WTC11 (cell line): ENCODE results near the gene MEIS1. TPM values are rescaled to one million over a fixed set of nuclear protein-coding genes. Genes with fewer than 3 reads are reported as not detected.

Source experiments
- ATAC-seq: fragments of 200-7000 bp; cut with Tn5 transposase; 2 replicates; pipeline ENCODE4 v1.10.0; 2021; ENCODE audit warnings: mild to moderate bottlenecking, moderate library complexity
- CTCF ChIA-PET: fragments of 300-600 bp; sonication (Branson Sonifier 250); formaldehyde crosslinking; loops from one replicate; lab custom pipeline; 2021; ENCODE audit warnings: antibody characterized with exemption; lab: Charles Lee
- POLR2A ChIA-PET: fragments of 350-600 bp; sonication (Branson Sonifier 250); formaldehyde crosslinking; loops from one replicate; lab custom pipeline; 2021; ENCODE audit warnings: antibody characterized with exemption; lab: Charles Lee
- DNase-seq: peaks from one replicate; pipeline ENCODE4 v3.0.0; 2021; ENCODE audit warnings: low spot score
- H3K27ac Mint-ChIP-seq: 2 replicates; pipeline ENCODE4 v1.8.0; 2021; ENCODE audit warnings: mixed read lengths
- H3K27me3 Mint-ChIP-seq: 2 replicates; pipeline ENCODE4 v1.8.0; 2021; ENCODE audit warnings: low read depth, mild to moderate bottlenecking, moderate library complexity, mixed read lengths
- H3K36me3 Mint-ChIP-seq: 2 replicates; pipeline ENCODE4 v1.8.0; 2021; ENCODE audit warnings: mixed read lengths
- H3K4me1 Mint-ChIP-seq: 2 replicates; pipeline ENCODE4 v1.8.0; 2022; ENCODE audit warnings: mixed read lengths
- H3K4me3 Mint-ChIP-seq: 2 replicates; pipeline ENCODE4 v1.8.0; 2021; ENCODE audit warnings: mild to moderate bottlenecking, moderate library complexity, mixed read lengths
- H3K9me3 Mint-ChIP-seq: 2 replicates; pipeline ENCODE4 v1.8.0; 2021; ENCODE audit warnings: mixed read lengths
- CBFB ChIP-seq: sonication (generic); formaldehyde crosslinking; IDR thresholded peaks from 2 replicates; pipeline ENCODE4 v1.8.1; 2022; ENCODE audit warnings: mild to moderate bottlenecking, low read depth, missing genetic modification reagents
- FOXK1 ChIP-seq: sonication (generic); formaldehyde crosslinking; IDR thresholded peaks from 2 replicates; pipeline ENCODE4 v1.8.0; 2022; ENCODE audit warnings: mild to moderate bottlenecking, moderate library complexity, missing genetic modification reagents
- GABPB1 ChIP-seq: sonication (generic); formaldehyde crosslinking; IDR thresholded peaks from 2 replicates; pipeline ENCODE4 v1.8.1; 2023; ENCODE audit warnings: mild to moderate bottlenecking, missing genetic modification reagents
- GTF2I ChIP-seq: fragments of 250-450 bp; sonication (Bioruptor Pico); conservative IDR thresholded peaks from 2 replicates; pipeline ENCODE4 v1.4.0; 2021; ENCODE audit warnings: mild to moderate bottlenecking
- IRF2 ChIP-seq: sonication (generic); formaldehyde crosslinking; IDR thresholded peaks from 2 replicates; pipeline ENCODE4 v1.8.0; 2022; ENCODE audit warnings: low read depth, missing genetic modification reagents, borderline replicate concordance
- SMAD3 ChIP-seq: sonication (generic); formaldehyde crosslinking; IDR thresholded peaks from 2 replicates; pipeline ENCODE4 v1.8.0; 2022; ENCODE audit warnings: missing genetic modification reagents, mild to moderate bottlenecking, borderline replicate concordance
- TEAD4 ChIP-seq: sonication (generic); formaldehyde crosslinking; IDR thresholded peaks from 2 replicates; pipeline ENCODE4 v1.8.0; 2022; ENCODE audit warnings: mild to moderate bottlenecking, missing genetic modification reagents
- ZBTB21 ChIP-seq: sonication (generic); formaldehyde crosslinking; IDR thresholded peaks from 2 replicates; pipeline ENCODE4 v1.8.1; 2023; ENCODE audit warnings: mild to moderate bottlenecking, missing genetic modification reagents, borderline replicate concordance
- ZNF263 ChIP-seq: sonication (generic); formaldehyde crosslinking; IDR thresholded peaks from 2 replicates; pipeline ENCODE4 v1.8.1; 2022; ENCODE audit warnings: low read depth, mild to moderate bottlenecking, moderate library complexity, missing genetic modification reagents
- ZNF416 ChIP-seq: fragments of 250-450 bp; sonication (Bioruptor Pico); IDR thresholded peaks from 2 replicates; pipeline ENCODE4 v1.9.0; 2021; ENCODE audit warnings: mild to moderate bottlenecking, inconsistent platforms
- ZNF671 ChIP-seq: fragments of 250-450 bp; sonication (Bioruptor Pico); IDR thresholded peaks from 2 replicates; pipeline ENCODE4 v1.8.0; 2021; ENCODE audit warnings: mild to moderate bottlenecking
- total RNA-seq: library from RNA; stranded (reverse); gene quantifications from 3 replicates; pipeline ENCODE4 v1.2.3, GENCODE V29; 2021
- TF ChIP-seq, protein P1 (sequence below): sonication (generic); formaldehyde crosslinking; IDR thresholded peaks from 2 replicates; pipeline ENCODE4 v1.8.1; 2023; ENCODE audit warnings: mild to moderate bottlenecking, moderate library complexity, missing genetic modification reagents
- TF ChIP-seq, protein P2 (sequence below): sonication (generic); formaldehyde crosslinking; conservative IDR thresholded peaks from 2 replicates; pipeline ENCODE4 v1.8.1; 2023; ENCODE audit warnings: mild to moderate bottlenecking, low read depth, missing genetic modification reagents, moderate library complexity
- TF ChIP-seq, protein P3 (sequence below): sonication (generic); formaldehyde crosslinking; IDR thresholded peaks from 2 replicates; pipeline ENCODE4 v1.8.1; 2023; ENCODE audit warnings: mild to moderate bottlenecking, missing genetic modification reagents, moderate library complexity
- TF ChIP-seq, protein P4 (sequence below): sonication (generic); formaldehyde crosslinking; IDR thresholded peaks from 2 replicates; pipeline ENCODE4 v1.8.0; 2022; ENCODE audit warnings: mild to moderate bottlenecking, missing genetic modification reagents
- TF ChIP-seq, protein P5 (sequence below): sonication (generic); formaldehyde crosslinking; IDR thresholded peaks from 2 replicates; pipeline ENCODE4 v1.8.1; 2023; ENCODE audit warnings: mild to moderate bottlenecking, missing genetic modification reagents
- TF ChIP-seq, protein P6 (sequence below): sonication (generic); formaldehyde crosslinking; IDR thresholded peaks from 2 replicates; pipeline ENCODE4 v1.8.0; 2023; ENCODE audit warnings: missing genetic modification reagents, mild to moderate bottlenecking, borderline replicate concordance
- TF ChIP-seq, protein P7 (sequence below): sonication (generic); formaldehyde crosslinking; IDR thresholded peaks from 2 replicates; pipeline ENCODE4 v1.8.1; 2022; ENCODE audit warnings: missing genetic modification reagents, borderline replicate concordance
- TF ChIP-seq, protein P8 (sequence below): sonication (generic); formaldehyde crosslinking; IDR thresholded peaks from 2 replicates; pipeline ENCODE4 v1.8.1; 2022; ENCODE audit warnings: low read depth, mild to moderate bottlenecking, moderate library complexity, missing genetic modification reagents, borderline replicate concordance

Gene MEIS1
- total RNA-seq, 1 experiment from 2014 or later: 0.48 TPM

DNA sequence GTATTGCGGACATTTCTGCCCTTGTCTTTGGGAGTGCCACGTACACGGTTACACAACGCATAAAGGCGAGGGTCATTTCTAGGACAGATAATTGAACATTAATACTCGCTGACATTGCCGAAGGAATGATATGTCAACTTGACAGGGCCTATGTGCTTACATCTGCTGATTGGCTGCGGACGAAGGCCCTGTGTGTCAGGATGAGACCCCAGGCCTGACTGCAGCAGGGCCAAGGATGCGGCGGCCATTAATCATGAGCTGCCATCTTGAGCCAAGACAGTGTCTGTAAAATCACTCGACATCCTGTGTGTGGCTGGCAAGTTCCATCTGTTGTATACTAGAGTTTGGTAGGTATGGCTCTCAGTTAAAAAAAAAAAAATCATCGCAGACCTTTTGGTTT, 96.6 kb downstream of the MEIS1 start:
- no peak overlapping the region for H3K4me3 Mint-ChIP-seq
- H3K36me3 Mint-ChIP-seq: no peaks in the 10 kb centered on the region
- TF ChIP-seq ZNF671: no peak
- TF ChIP-seq, protein P1, sequence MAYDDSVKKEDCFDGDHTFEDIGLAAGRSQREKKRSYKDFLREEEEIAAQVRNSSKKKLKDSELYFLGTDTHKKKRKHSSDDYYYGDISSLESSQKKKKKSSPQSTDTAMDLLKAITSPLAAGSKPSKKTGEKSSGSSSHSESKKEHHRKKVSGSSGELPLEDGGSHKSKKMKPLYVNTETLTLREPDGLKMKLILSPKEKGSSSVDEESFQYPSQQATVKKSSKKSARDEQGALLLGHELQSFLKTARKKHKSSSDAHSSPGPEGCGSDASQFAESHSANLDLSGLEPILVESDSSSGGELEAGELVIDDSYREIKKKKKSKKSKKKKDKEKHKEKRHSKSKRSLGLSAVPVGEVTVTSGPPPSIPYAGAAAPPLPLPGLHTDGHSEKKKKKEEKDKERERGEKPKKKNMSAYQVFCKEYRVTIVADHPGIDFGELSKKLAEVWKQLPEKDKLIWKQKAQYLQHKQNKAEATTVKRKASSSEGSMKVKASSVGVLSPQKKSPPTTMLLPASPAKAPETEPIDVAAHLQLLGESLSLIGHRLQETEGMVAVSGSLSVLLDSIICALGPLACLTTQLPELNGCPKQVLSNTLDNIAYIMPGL (CRISPR knock-in tag): no peak
- TF ChIP-seq, protein P2, sequence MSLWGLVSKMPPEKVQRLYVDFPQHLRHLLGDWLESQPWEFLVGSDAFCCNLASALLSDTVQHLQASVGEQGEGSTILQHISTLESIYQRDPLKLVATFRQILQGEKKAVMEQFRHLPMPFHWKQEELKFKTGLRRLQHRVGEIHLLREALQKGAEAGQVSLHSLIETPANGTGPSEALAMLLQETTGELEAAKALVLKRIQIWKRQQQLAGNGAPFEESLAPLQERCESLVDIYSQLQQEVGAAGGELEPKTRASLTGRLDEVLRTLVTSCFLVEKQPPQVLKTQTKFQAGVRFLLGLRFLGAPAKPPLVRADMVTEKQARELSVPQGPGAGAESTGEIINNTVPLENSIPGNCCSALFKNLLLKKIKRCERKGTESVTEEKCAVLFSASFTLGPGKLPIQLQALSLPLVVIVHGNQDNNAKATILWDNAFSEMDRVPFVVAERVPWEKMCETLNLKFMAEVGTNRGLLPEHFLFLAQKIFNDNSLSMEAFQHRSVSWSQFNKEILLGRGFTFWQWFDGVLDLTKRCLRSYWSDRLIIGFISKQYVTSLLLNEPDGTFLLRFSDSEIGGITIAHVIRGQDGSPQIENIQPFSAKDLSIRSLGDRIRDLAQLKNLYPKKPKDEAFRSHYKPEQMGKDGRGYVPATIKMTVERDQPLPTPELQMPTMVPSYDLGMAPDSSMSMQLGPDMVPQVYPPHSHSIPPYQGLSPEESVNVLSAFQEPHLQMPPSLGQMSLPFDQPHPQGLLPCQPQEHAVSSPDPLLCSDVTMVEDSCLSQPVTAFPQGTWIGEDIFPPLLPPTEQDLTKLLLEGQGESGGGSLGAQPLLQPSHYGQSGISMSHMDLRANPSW (CRISPR knock-in tag): no peak
- TF ChIP-seq, protein P3, sequence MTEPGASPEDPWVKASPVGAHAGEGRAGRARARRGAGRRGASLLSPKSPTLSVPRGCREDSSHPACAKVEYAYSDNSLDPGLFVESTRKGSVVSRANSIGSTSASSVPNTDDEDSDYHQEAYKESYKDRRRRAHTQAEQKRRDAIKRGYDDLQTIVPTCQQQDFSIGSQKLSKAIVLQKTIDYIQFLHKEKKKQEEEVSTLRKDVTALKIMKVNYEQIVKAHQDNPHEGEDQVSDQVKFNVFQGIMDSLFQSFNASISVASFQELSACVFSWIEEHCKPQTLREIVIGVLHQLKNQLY (CRISPR knock-in tag): no peak
- TF ChIP-seq IRF2 (CRISPR knock-in tag): no peak
- TF ChIP-seq, protein P4, sequence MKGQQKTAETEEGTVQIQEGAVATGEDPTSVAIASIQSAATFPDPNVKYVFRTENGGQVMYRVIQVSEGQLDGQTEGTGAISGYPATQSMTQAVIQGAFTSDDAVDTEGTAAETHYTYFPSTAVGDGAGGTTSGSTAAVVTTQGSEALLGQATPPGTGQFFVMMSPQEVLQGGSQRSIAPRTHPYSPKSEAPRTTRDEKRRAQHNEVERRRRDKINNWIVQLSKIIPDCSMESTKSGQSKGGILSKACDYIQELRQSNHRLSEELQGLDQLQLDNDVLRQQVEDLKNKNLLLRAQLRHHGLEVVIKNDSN (CRISPR knock-in tag): no peak
- TF ChIP-seq GABPB1 (CRISPR knock-in tag): no peak
- H3K27me3 Mint-ChIP-seq: no peaks in the 10 kb centered on the region
- CTCF ChIA-PET: no interaction called here
- POLR2A ChIA-PET: interaction anchor here (0.7 kb wide), 1 partner anchor 11 kb away, joined by 3 read pairs; no protein-coding TSS in a partner anchor
- ATAC-seq: no peak
- no peak for DNase-seq
- H3K4me1 Mint-ChIP-seq: peaks cover 13% of the 10 kb centered on the region
- H3K9me3 Mint-ChIP-seq: no peaks in the 10 kb centered on the region
- no peak overlapping the region for H3K27ac Mint-ChIP-seq

DNA sequence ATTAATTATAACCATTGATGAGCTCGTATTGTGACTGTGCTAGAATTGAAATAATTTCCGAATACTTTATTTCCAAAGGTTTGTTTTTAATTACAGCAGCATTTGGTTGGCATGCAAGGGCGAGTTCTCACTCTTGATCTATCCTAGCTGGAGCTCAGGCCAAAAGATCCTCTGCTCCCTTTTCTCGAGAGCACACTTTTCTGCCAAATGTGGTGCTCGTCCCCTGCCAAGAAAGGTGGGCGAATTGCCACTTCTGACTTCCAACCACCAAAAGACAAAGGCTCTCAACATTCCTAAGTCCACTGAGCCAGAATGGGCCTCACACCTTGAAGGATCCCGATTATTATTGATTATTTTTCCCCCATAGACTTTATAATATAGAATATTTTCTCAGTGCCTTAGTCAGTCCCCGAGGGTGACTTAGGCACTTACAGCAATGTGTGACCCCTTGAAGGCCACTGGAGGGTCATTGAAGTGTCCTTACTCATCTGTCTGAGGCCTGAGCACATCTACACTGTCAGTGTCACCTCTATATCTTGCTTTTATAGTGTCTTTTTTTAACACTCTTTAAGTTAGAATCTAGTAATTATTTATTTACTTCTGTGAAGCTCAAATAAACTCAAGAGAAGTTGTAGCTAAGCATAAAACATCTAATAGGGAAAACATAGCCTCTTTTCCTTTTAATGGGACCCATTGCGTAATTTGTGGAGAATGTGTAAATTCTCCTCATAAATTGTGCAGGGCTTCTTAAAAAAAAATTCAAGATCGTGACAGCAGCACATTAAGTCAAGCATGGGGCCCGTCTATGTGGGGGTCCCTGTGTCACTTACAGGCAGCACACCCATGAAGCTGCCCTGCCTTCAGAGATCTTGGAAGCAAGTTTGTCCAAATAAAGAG, 98.3 kb downstream of the MEIS1 start:
- no peaks in the 10 kb centered on the region for H3K27me3 Mint-ChIP-seq
- ChIA-PET CTCF (no interaction called here), POLR2A (no interaction called here)
- H3K36me3 Mint-ChIP-seq: no peaks in the 10 kb centered on the region
- TF ChIP-seq, protein P5, sequence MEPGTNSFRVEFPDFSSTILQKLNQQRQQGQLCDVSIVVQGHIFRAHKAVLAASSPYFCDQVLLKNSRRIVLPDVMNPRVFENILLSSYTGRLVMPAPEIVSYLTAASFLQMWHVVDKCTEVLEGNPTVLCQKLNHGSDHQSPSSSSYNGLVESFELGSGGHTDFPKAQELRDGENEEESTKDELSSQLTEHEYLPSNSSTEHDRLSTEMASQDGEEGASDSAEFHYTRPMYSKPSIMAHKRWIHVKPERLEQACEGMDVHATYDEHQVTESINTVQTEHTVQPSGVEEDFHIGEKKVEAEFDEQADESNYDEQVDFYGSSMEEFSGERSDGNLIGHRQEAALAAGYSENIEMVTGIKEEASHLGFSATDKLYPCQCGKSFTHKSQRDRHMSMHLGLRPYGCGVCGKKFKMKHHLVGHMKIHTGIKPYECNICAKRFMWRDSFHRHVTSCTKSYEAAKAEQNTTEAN: no peak
- TF ChIP-seq ZNF416 (CRISPR knock-in tag) (no peak), CBFB (CRISPR knock-in tag) (no peak), FOXK1 (CRISPR knock-in tag) (no peak), ZBTB21 (CRISPR knock-in tag) (no peak), ZNF263 (CRISPR knock-in tag) (no peak), TEAD4 (no peak), SMAD3 (CRISPR knock-in tag) (no peak), GTF2I (CRISPR knock-in tag) (no peak)
- TF ChIP-seq, protein P6, sequence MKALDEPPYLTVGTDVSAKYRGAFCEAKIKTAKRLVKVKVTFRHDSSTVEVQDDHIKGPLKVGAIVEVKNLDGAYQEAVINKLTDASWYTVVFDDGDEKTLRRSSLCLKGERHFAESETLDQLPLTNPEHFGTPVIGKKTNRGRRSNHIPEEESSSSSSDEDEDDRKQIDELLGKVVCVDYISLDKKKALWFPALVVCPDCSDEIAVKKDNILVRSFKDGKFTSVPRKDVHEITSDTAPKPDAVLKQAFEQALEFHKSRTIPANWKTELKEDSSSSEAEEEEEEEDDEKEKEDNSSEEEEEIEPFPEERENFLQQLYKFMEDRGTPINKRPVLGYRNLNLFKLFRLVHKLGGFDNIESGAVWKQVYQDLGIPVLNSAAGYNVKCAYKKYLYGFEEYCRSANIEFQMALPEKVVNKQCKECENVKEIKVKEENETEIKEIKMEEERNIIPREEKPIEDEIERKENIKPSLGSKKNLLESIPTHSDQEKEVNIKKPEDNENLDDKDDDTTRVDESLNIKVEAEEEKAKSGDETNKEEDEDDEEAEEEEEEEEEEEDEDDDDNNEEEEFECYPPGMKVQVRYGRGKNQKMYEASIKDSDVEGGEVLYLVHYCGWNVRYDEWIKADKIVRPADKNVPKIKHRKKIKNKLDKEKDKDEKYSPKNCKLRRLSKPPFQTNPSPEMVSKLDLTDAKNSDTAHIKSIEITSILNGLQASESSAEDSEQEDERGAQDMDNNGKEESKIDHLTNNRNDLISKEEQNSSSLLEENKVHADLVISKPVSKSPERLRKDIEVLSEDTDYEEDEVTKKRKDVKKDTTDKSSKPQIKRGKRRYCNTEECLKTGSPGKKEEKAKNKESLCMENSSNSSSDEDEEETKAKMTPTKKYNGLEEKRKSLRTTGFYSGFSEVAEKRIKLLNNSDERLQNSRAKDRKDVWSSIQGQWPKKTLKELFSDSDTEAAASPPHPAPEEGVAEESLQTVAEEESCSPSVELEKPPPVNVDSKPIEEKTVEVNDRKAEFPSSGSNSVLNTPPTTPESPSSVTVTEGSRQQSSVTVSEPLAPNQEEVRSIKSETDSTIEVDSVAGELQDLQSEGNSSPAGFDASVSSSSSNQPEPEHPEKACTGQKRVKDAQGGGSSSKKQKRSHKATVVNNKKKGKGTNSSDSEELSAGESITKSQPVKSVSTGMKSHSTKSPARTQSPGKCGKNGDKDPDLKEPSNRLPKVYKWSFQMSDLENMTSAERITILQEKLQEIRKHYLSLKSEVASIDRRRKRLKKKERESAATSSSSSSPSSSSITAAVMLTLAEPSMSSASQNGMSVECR (CRISPR knock-in tag): no peak
- TF ChIP-seq, protein P7, sequence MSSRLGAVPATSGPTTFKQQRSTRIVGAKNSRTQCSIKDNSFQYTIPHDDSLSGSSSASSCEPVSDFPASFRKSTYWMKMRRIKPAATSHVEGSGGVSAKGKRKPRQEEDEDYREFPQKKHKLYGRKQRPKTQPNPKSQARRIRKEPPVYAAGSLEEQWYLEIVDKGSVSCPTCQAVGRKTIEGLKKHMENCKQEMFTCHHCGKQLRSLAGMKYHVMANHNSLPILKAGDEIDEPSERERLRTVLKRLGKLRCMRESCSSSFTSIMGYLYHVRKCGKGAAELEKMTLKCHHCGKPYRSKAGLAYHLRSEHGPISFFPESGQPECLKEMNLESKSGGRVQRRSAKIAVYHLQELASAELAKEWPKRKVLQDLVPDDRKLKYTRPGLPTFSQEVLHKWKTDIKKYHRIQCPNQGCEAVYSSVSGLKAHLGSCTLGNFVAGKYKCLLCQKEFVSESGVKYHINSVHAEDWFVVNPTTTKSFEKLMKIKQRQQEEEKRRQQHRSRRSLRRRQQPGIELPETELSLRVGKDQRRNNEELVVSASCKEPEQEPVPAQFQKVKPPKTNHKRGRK (CRISPR knock-in tag): no peak
- TF ChIP-seq, protein P8, sequence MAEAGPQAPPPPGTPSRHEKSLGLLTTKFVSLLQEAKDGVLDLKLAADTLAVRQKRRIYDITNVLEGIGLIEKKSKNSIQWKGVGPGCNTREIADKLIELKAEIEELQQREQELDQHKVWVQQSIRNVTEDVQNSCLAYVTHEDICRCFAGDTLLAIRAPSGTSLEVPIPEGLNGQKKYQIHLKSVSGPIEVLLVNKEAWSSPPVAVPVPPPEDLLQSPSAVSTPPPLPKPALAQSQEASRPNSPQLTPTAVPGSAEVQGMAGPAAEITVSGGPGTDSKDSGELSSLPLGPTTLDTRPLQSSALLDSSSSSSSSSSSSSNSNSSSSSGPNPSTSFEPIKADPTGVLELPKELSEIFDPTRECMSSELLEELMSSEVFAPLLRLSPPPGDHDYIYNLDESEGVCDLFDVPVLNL (CRISPR knock-in tag): no peak
- H3K4me1 Mint-ChIP-seq: peaks cover 23% of the 10 kb centered on the region
- no peak overlapping the region for H3K27ac Mint-ChIP-seq
- DNase-seq (no peak), ATAC-seq (no peak)
- no peaks in the 10 kb centered on the region for H3K9me3 Mint-ChIP-seq
- H3K4me3 Mint-ChIP-seq: no peak overlapping the region
